ENCODE results near the gene CMSS1.

GRCh38 chr3:100111728-100112127, 294.1 kb downstream of the CMSS1 start:
- no peak for TF ChIP-seq CTCF (IDR thresholded peaks at IDR 0.05)
- no peak for TF ChIP-seq TEAD1 (CRISPR knock-in tag; IDR thresholded peaks at IDR 0.05)
- no peak for TF ChIP-seq ETV6 (CRISPR knock-in tag; IDR thresholded peaks at IDR 0.05)
- TF ChIP-seq E2F1 (CRISPR knock-in tag; IDR thresholded peaks at IDR 0.05): no peak
- TF ChIP-seq ATF6 (CRISPR knock-in tag; IDR thresholded peaks at IDR 0.05): no peak
- no peak for TF ChIP-seq NFE2L1 (CRISPR knock-in tag; IDR thresholded peaks at IDR 0.05)
- TF ChIP-seq GABPB1 (CRISPR knock-in tag; IDR thresholded peaks at IDR 0.05): no peak
- no peak for TF ChIP-seq ZBTB43 (CRISPR knock-in tag; IDR thresholded peaks at IDR 0.05)
